ENCODE data around the gene FAM170A. TPM values are rescaled to one million over a fixed set of nuclear protein-coding genes. Genes with fewer than 3 reads are reported as not detected.

FAM170A gene
- polyA plus RNA-seq = not detected in 3 replicates
- polyA plus RNA-seq (2011; ENCODE audit: low read depth) = not detected
- polyA plus RNA-seq (2011; cell fraction: cytosol; rRNA removed) = not detected in 2 replicates
- polyA plus RNA-seq (2011; cell fraction: nucleus; rRNA removed) = not detected in 2 replicates
- polyA plus RNA-seq (2012; ENCODE audit: low replicate concordance) = not detected in 2 replicates
- polyA minus RNA-seq = not detected in 3 replicates
- not detected for polyA minus RNA-seq (2011; cell fraction: cytosol; rRNA and poly(A)+ RNA removed)
- not detected in 2 replicates for polyA minus RNA-seq (2011; cell fraction: nucleus; rRNA and poly(A)+ RNA removed)

- H3K4me1 ChIP-seq (ENCODE audit: control insufficient read depth, extremely low read depth, insufficient read depth, low read length) = no peaks in the 10 kb centered on the region
- TF ChIP-seq CTCF (optimal IDR thresholded peaks at IDR 0.05 in 1 of 3, IDR thresholded peaks at IDR 0.05 in 1 of 3, conservative IDR thresholded peaks at IDR 0.05 in 1 of 3; ENCODE audit: extremely low read depth in 1 of 3, insufficient read depth in 2 of 3, low read length in 3 of 3) (no peak), EZH2 (IDR thresholded peaks at IDR 0.05; ENCODE audit: low read length) (no peak)
- H3K9me3 ChIP-seq (ENCODE audit: control insufficient read depth, low read depth, low read length) = no peaks in the 10 kb centered on the region
- no peak within 1 kb of the TSS for H2AFZ ChIP-seq (ENCODE audit: control insufficient read depth, low read length)
- H4K20me1 ChIP-seq (ENCODE audit: control insufficient read depth, extremely low read depth, insufficient read depth, low read length) = no peaks in the 10 kb centered on the region
- FAIRE-seq = no peak
- no peaks in the 10 kb centered on the region for H3K27me3 ChIP-seq (ENCODE audit: control insufficient read depth, extremely low read depth, insufficient read depth, low read length)
- H3K9me1 ChIP-seq (ENCODE audit: control insufficient read depth, extremely low read depth, insufficient read depth, low read length) = no peaks in the 10 kb centered on the region
- dilution Hi-C loops (cut with MboI; ENCODE audit: extremely low pct_ligation_motif_present, low sequenced_read_pairs) = no loop called here
- H3K79me2 ChIP-seq (ENCODE audit: control insufficient read depth, insufficient read depth, low read length) = no peaks in the 10 kb centered on the region
- no peak within 1 kb of the TSS for H3K4me3 ChIP-seq (ENCODE audit: control insufficient read depth in 2 of 3, extremely low read depth in 1 of 3, insufficient read depth in 2 of 3, low read depth in 1 of 3, low read length in 3 of 3)
- no peak within 1 kb of the TSS for H3K27ac ChIP-seq (ENCODE audit: control insufficient read depth, insufficient read depth, low read length)
- no peak within 1 kb of the TSS for H3K9ac ChIP-seq (ENCODE audit: control insufficient read depth, extremely low read depth, insufficient read depth, low read length)
- DNase-seq (ENCODE audit: low read depth, low spot score) = no peak
- H3K4me2 ChIP-seq (ENCODE audit: control insufficient read depth, extremely low read depth, insufficient read depth, low read depth, low read length) = no peak within 1 kb of the TSS
- no peaks in the 10 kb centered on the region for H3K36me3 ChIP-seq (ENCODE audit: control insufficient read depth in 2 of 2, extremely low read depth in 1 of 2, insufficient read depth in 2 of 2, low read length in 2 of 2)
Observed at GRCh38 chr5:119629339-119629738, at the start of gene FAM170A. TSS of gene FAM170A (plus strand) at chr5:119629558. CDS start at chr5:119629769, 211 bp downstream.

GRCh38 chr5:119582987-119583386 lies 46.4 kb upstream of the FAM170A start:
- H3K79me2 ChIP-seq (ENCODE audit: control insufficient read depth, insufficient read depth, low read length) = no peaks in the 10 kb centered on the region
- FAIRE-seq = no peak
- H3K4me3 ChIP-seq (ENCODE audit: control insufficient read depth in 2 of 3, extremely low read depth in 1 of 3, insufficient read depth in 2 of 3, low read depth in 1 of 3, low read length in 3 of 3) = no peak overlapping the region
- no peaks in the 10 kb centered on the region for H4K20me1 ChIP-seq (ENCODE audit: control insufficient read depth, extremely low read depth, insufficient read depth, low read length)
- no peaks in the 10 kb centered on the region for H3K27me3 ChIP-seq (ENCODE audit: control insufficient read depth, extremely low read depth, insufficient read depth, low read length)
- H3K4me2 ChIP-seq (ENCODE audit: control insufficient read depth, extremely low read depth, insufficient read depth, low read depth, low read length) = no peak overlapping the region
- TF ChIP-seq EZH2 (IDR thresholded peaks at IDR 0.05; ENCODE audit: low read length) (no peak), CTCF (optimal IDR thresholded peaks at IDR 0.05 in 1 of 3, IDR thresholded peaks at IDR 0.05 in 1 of 3, conservative IDR thresholded peaks at IDR 0.05 in 1 of 3; ENCODE audit: extremely low read depth in 1 of 3, insufficient read depth in 2 of 3, low read length in 3 of 3) (no peak)
- H3K36me3 ChIP-seq (ENCODE audit: control insufficient read depth in 2 of 2, extremely low read depth in 1 of 2, insufficient read depth in 2 of 2, low read length in 2 of 2) = no peaks in the 10 kb centered on the region
- DNase-seq (ENCODE audit: low read depth, low spot score) = no peak
- H3K9me3 ChIP-seq (ENCODE audit: control insufficient read depth, low read depth, low read length) = no peaks in the 10 kb centered on the region
- H2AFZ ChIP-seq (ENCODE audit: control insufficient read depth, low read length) = no peak overlapping the region
- H3K27ac ChIP-seq (ENCODE audit: control insufficient read depth, insufficient read depth, low read length) = no peak overlapping the region
- dilution Hi-C loops (cut with MboI; ENCODE audit: extremely low pct_ligation_motif_present, low sequenced_read_pairs) = no loop called here
- H3K9ac ChIP-seq (ENCODE audit: control insufficient read depth, extremely low read depth, insufficient read depth, low read length) = no peak overlapping the region
- no peaks in the 10 kb centered on the region for H3K4me1 ChIP-seq (ENCODE audit: control insufficient read depth, extremely low read depth, insufficient read depth, low read length)
- H3K9me1 ChIP-seq (ENCODE audit: control insufficient read depth, extremely low read depth, insufficient read depth, low read length) = no peaks in the 10 kb centered on the region

Data from keratinocyte (primary cell).